HG02610 (cell line): ENCODE results near the gene ADAMTSL5.
"Not testable (repeated sequence)": the region's sequence is repeated elsewhere in the genome, so short reads cannot be mapped to it uniquely, and the experiment has no call there.

ENCODE experiments used
- ATAC-seq: cut with Tn5 transposase; IDR thresholded peaks from one replicate; pipeline ENCODE4 v1.9.1; 2021; ENCODE audit warnings: mild to moderate bottlenecking, moderate library complexity; ENCODE audit not compliant: unreplicated experiment

ADAMTSL5 gene

GRCh38 chr19:1514295-1514661 is 1.5 kb upstream of the ADAMTSL5 start:
- ATAC-seq, result no peak

- ATAC-seq, result no peak
Measured at GRCh38 chr19:1513499-1514294, 878 bp upstream of the ADAMTSL5 start.

- no peak for ATAC-seq
Measured at GRCh38 chr19:1511318-1512317, 1.2 kb downstream of the ADAMTSL5 start.

- no peak for ATAC-seq
Measured at GRCh38 chr19:1510807-1511206, 2.0 kb downstream of the ADAMTSL5 start.

GRCh38 chr19:1510442-1510806 is 2.4 kb downstream of the ADAMTSL5 start:
- no peak for ATAC-seq

- no peak for ATAC-seq
Measured at GRCh38 chr19:1509602-1510441, 3.0 kb downstream of the ADAMTSL5 start.

GRCh38 chr19:1508507-1508856 is 4.3 kb downstream of the ADAMTSL5 start:
- ATAC-seq, result no peak

- no peak for ATAC-seq
Measured at GRCh38 chr19:1507763-1508506, 4.9 kb downstream of the ADAMTSL5 start.

- ATAC-seq, result no peak
Measured at GRCh38 chr19:1507192-1507660, 5.6 kb downstream of the ADAMTSL5 start.

- ATAC-seq, result no peak
Measured at GRCh38 chr19:1505991-1506881, 6.6 kb downstream of the ADAMTSL5 start.

- no peak for ATAC-seq
Measured at GRCh38 chr19:1505012-1505411, 7.8 kb downstream of the ADAMTSL5 start.

- no peak for ATAC-seq
Measured at GRCh38 chr19:1503925-1504773, 8.7 kb downstream of the ADAMTSL5 start.

GRCh38 chr19:1503089-1503924 is 9.5 kb downstream of the ADAMTSL5 start:
- no peak for ATAC-seq

- ATAC-seq, result no peak
Measured at GRCh38 chr19:1502433-1503088, 10.3 kb downstream of the ADAMTSL5 start.

GRCh38 chr19:1501200-1501595 is 11.6 kb downstream of the ADAMTSL5 start:
- ATAC-seq, result no peak

GRCh38 chr19:1499231-1499630 is 13.6 kb downstream of the ADAMTSL5 start:
- ATAC-seq, result not testable (repeated sequence)
